A549 (cell line): ENCODE measurements around the gene CHCHD5. TPM values are rescaled to one million over a fixed set of nuclear protein-coding genes. Genes with fewer than 3 reads are reported as not detected.

ENCODE experiments used
- ATAC-seq, 2 experiments: fragments of 200-7000 bp in 1 of 2; fragments of >200 bp in 1 of 2; cut with Nextera tagmentation in 1 of 2; cut with Tn5 transposase in 1 of 2; 3 replicates each; pipeline versions ENCODE4 v1.8.0 to v1.9.1; 2018 to 2020; ENCODE audit warnings: mild to moderate bottlenecking in 1 of 2, moderate library complexity in 1 of 2
- CTCF ChIA-PET: fragments of 300-600 bp; sonication (Branson Sonifier 250); formaldehyde crosslinking; extraction: SDS; loops from one replicate; lab custom pipeline; 2021; ENCODE audit warnings: antibody characterized with exemption, inconsistent platforms; lab: Yijun Ruan, JAX
- POLR2A ChIA-PET: fragments of 350-600 bp; formaldehyde crosslinking; extraction: SDS; loops from one replicate; lab custom pipeline; 2021; ENCODE audit warnings: antibody characterized with exemption, inconsistent platforms; lab: Yijun Ruan, JAX
- DNase-seq, 2 experiments: peaks; one replicate each; pipeline versions ENCODE4 v3.0.0 to v3.0.0-alpha.2; 2011 to 2016; ENCODE audit warnings: low read depth in 1 of 2, low spot score in 1 of 2
- FAIRE-seq: peaks from 2 replicates; lab custom pipeline; 2011; peaks lifted over from hg19 to GRCh38; lab: Jason Lieb, UNC
- H3K27ac ChIP-seq, 2 experiments: fragments of >200 bp; sonication (Bioruptor Twin); formaldehyde crosslinking; 3 replicates each; pipeline ENCODE4 v1.5.1; 2016 to 2017
- H3K4me1 ChIP-seq: fragments of >200 bp; sonication (Bioruptor Twin); formaldehyde crosslinking; 3 replicates; pipeline ENCODE4 v1.6.1; 2016
- H3K4me2 ChIP-seq: fragments of >200 bp; sonication (Bioruptor Twin); formaldehyde crosslinking; 3 replicates; pipeline ENCODE4 v1.6.1; 2016
- H3K4me3 ChIP-seq: fragments of >200 bp; sonication (Bioruptor Twin); formaldehyde crosslinking; 3 replicates; pipeline ENCODE4 v1.5.1; 2016
- H3K9me3 ChIP-seq: fragments of >200 bp; sonication (Bioruptor Twin); formaldehyde crosslinking; 3 replicates; pipeline ENCODE4 v1.6.1; 2016
- CBX2 ChIP-seq: fragments of 200-600 bp; sonication (generic); IDR thresholded peaks from 2 replicates; pipeline ENCODE4 v1.6.1; 2016; ENCODE audit warnings: low read depth, mild to moderate bottlenecking, borderline replicate concordance
- CTCF ChIP-seq: fragments of >200 bp; sonication (Bioruptor Twin); formaldehyde crosslinking; IDR thresholded peaks from 3 replicates; pipeline ENCODE4 v1.5.1; 2016
- EHF ChIP-seq: fragments of 250-450 bp; sonication (Bioruptor Pico); IDR thresholded peaks from 2 replicates; pipeline ENCODE4 v1.5.0; 2020; ENCODE audit warnings: mild to moderate bottlenecking
- ELK1 ChIP-seq: fragments of 150-350 bp; IDR thresholded peaks from 2 replicates; pipeline ENCODE4 v1.6.1; 2014; ENCODE audit warnings: low read depth, mild to moderate bottlenecking, low read length
- ESRRA ChIP-seq: fragments of 150-350 bp; IDR thresholded peaks from 2 replicates; pipeline ENCODE4 v1.6.1; 2014; ENCODE audit warnings: mild to moderate bottlenecking, low read length, borderline replicate concordance
- FOSB ChIP-seq: fragments of 250-450 bp; sonication (Bioruptor Pico); IDR thresholded peaks from 2 replicates; pipeline ENCODE4 v1.5.0; 2020; ENCODE audit warnings: mild to moderate bottlenecking, moderate library complexity
- FOSL2 ChIP-seq, 2 experiments: fragments of 450-650 bp in 1 of 2; fragments of >200 bp in 1 of 2; sonication (Bioruptor Twin) in 1 of 2; formaldehyde crosslinking; IDR thresholded peaks; 2 replicates each; pipeline versions ENCODE4 v1.5.0 to v1.6.1; 2016 to 2020; ENCODE audit warnings: mild to moderate bottlenecking in 1 of 2, moderate library complexity in 1 of 2
- FOXS1 ChIP-seq: fragments of 250-450 bp; sonication (Bioruptor Pico); IDR thresholded peaks from 2 replicates; pipeline ENCODE4 v1.5.0; 2020; ENCODE audit warnings: mild to moderate bottlenecking, moderate library complexity
- HES2 ChIP-seq: fragments of >200 bp; sonication (Bioruptor Twin); formaldehyde crosslinking; IDR thresholded peaks from 2 replicates; pipeline ENCODE4 v1.6.1; 2016
- JUNB ChIP-seq: fragments of >200 bp; sonication (Bioruptor Twin); formaldehyde crosslinking; IDR thresholded peaks from 2 replicates; pipeline ENCODE4 v1.6.1; 2016
- MAX ChIP-seq: IDR thresholded peaks from 2 replicates; pipeline ENCODE4 v1.6.1; 2012
- MAZ ChIP-seq: fragments of 150-350 bp; IDR thresholded peaks from 2 replicates; pipeline ENCODE4 v1.6.1; 2014; ENCODE audit warnings: antibody characterized with exemption, low read depth, low read length, borderline replicate concordance
- MYC ChIP-seq: IDR thresholded peaks from 2 replicates; pipeline ENCODE4 v1.6.1; 2012; ENCODE audit warnings: mild to moderate bottlenecking, inconsistent platforms, low read length, improper control_type of control experiment, borderline replicate concordance
- NFE2L2 ChIP-seq: fragments of 150-350 bp; conservative IDR thresholded peaks from 2 replicates; pipeline ENCODE4 v1.6.1; 2014; ENCODE audit warnings: low read length
- RAD21 ChIP-seq, 2 experiments: fragments of >200 bp in 1 of 2; sonication (Bioruptor Twin) in 1 of 2; formaldehyde crosslinking in 1 of 2; IDR thresholded peaks in 1 of 2; conservative IDR thresholded peaks in 1 of 2; 2 replicates in 1 of 2; 3 replicates in 1 of 2; pipeline ENCODE4 v1.6.1; 2012 to 2018; ENCODE audit warnings: inconsistent platforms in 1 of 2
- RCOR1 ChIP-seq: fragments of 150-350 bp; IDR thresholded peaks from 2 replicates; pipeline ENCODE4 v1.6.1; 2014; ENCODE audit warnings: antibody characterized with exemption, low read length, low read depth
- RNF2 ChIP-seq: fragments of 200-600 bp; sonication (generic); IDR thresholded peaks from 2 replicates; pipeline ENCODE4 v1.6.1; 2016; ENCODE audit warnings: low read depth, mild to moderate bottlenecking, antibody characterized with exemption, moderate library complexity, borderline replicate concordance
- TP53 ChIP-seq: fragments of 250-450 bp; sonication (Bioruptor Pico); IDR thresholded peaks from 2 replicates; pipeline ENCODE4 v1.5.0; 2021; ENCODE audit warnings: mild to moderate bottlenecking, moderate library complexity
- ZFP36 ChIP-seq: fragments of 450-650 bp; IDR thresholded peaks from 2 replicates; pipeline ENCODE4 v1.6.1; 2014; ENCODE audit warnings: borderline replicate concordance; ENCODE audit not compliant: partially characterized antibody
- ZNF302 ChIP-seq: fragments of 250-450 bp; sonication (Bioruptor Pico); IDR thresholded peaks from 2 replicates; pipeline ENCODE4 v1.9.0; 2021; ENCODE audit warnings: inconsistent platforms, mild to moderate bottlenecking, moderate library complexity
- WGBS: methylation state at CpG from one replicate; pipeline ENCODE4 v1.1.6; 2017; ENCODE audit errors: missing lambda C conversion rate; 5-methylcytosine and 5-hydroxymethylcytosine counted together
- polyA plus RNA-seq, 4 experiments: library from polyadenylated mRNA; depleted of rRNA in 3 of 4; stranded (reverse); fragments of >200 nt; fragmentation: RNase III in 1 of 4; extraction: RNeasy Plus Mini Kit Qiagen cat#74134 plus additional on column Dnase treatment in 1 of 4; gene quantifications; 2 replicates in 3 of 4; 3 replicates in 1 of 4; pipeline ENCODE4 v1.2.3, GENCODE V29; 2011 to 2017

Gene CHCHD5
- polyA plus RNA-seq, 2 of the 4 experiments (the other 2 are of a cell fraction): 15.0 to 61.4 TPM

GRCh38 chr2:112583497-112584133, 794 bp upstream of the CHCHD5 start:
- peaks cover 28% of the 10 kb centered on the region for H3K4me1 ChIP-seq
- ATAC-seq: peak; percentile 9 to 44; a peak in 4 of 6 replicates
- peak overlapping the region; percentile 89 for H3K4me2 ChIP-seq
- H3K27ac ChIP-seq: peak overlapping the region; percentile 96 to 97
- ChIA-PET CTCF (interaction anchor here (0.7 to 7.5 kb wide), 12 partner anchors 8 to 696 kb away, joined by 3 to 54 read pairs (median 4); no protein-coding TSS in a partner anchor), POLR2A (interaction anchor here (0.9 to 1.3 kb wide), 3 partner anchors 16 to 103 kb away, joined by 3 to 8 read pairs (median 4); partner anchors contain the start of gene SLC20A1)
- H3K4me3 ChIP-seq: peak overlapping the region; percentile 55
- H3K9me3 ChIP-seq: no peaks in the 10 kb centered on the region
- 24% methylated on average over 19 of the region's 19 CpGs for WGBS
- DNase-seq: peak; percentile 21 to 65
- no peak for FAIRE-seq
- TF ChIP-seq RNF2: no peak
- TF ChIP-seq RAD21 (conservative IDR thresholded peaks at IDR 0.05 in 1 of 2, IDR thresholded peaks at IDR 0.05 in 1 of 2): peak in 1 of 2 experiments; percentile 12; a peak in 1 of 5 replicates

GRCh38 chr2:112584891-112585250, 462 bp downstream of the CHCHD5 start:
- TF ChIP-seq FOSB: no peak
- no peak for TF ChIP-seq ESRRA
- no peak for TF ChIP-seq MAX
- no peak for TF ChIP-seq CTCF
- TF ChIP-seq TP53 (CRISPR knock-in tag): 0 out of 2 replicates have a peak, but pooled peaks have one; percentile 31
- CTCF ChIA-PET: interaction anchor here (0.6 to 7.5 kb wide), 5 partner anchors 14 to 371 kb away, joined by 3 to 54 read pairs (median 3); no protein-coding TSS in a partner anchor
- Histone ChIP-seq H3K4me1 (peaks cover 18% of the 10 kb centered on the region), H3K9me3 (no peaks in the 10 kb centered on the region), H3K4me2 (peak overlapping the region; percentile 89), H3K4me3 (peak overlapping the region; percentile 55), H3K27ac (peak overlapping the region; percentile 96 to 97)
- POLR2A ChIA-PET: interaction anchor here (0.6 to 1.3 kb wide), 5 partner anchors 8 to 140 kb away, joined by 3 to 8 read pairs (median 4); partner anchors contain the start of gene SLC20A1
- ATAC-seq: 0 out of 6 replicates have a peak, but pooled peaks of 1 of the 2 experiments have one; percentile 1
- no peak for FAIRE-seq
- WGBS: 60% methylated on average over 3 of the region's 3 CpGs
- no peak for DNase-seq

GRCh38 chr2:112585400-112585799, 991 bp downstream of the CHCHD5 start:
- 97% methylated on average over 3 of the region's 3 CpGs for WGBS

More at GRCh38 chr2:112585400-112585799, 991 bp downstream of the CHCHD5 start:
- no peak for FAIRE-seq
- ATAC-seq: no peak
- H3K4me3 ChIP-seq: peak overlapping the region; percentile 55
- no peak for DNase-seq
- no peak for TF ChIP-seq CBX2
- TF ChIP-seq MAZ: no peak
- TF ChIP-seq ELK1: no peak
- no peak for TF ChIP-seq FOXS1 (CRISPR knock-in tag)
- no peak for TF ChIP-seq HES2
- TF ChIP-seq JUNB: no peak
- TF ChIP-seq ZFP36: no peak
- TF ChIP-seq NFE2L2: no peak
- TF ChIP-seq FOSL2 (IDR thresholded peaks at IDR 0.05): no peak
- no peak for TF ChIP-seq FOSL2 (CRISPR knock-in tag; IDR thresholded peaks at IDR 0.05)
- TF ChIP-seq RCOR1: no peak
- no peak for TF ChIP-seq ZNF302 (CRISPR knock-in tag)
- TF ChIP-seq EHF (CRISPR knock-in tag): no peak
- TF ChIP-seq MYC: no peak
- TF ChIP-seq RNF2: no peak
- ChIA-PET CTCF (interaction anchor here (1.0 to 7.5 kb wide), 4 partner anchors 14 to 140 kb away, joined by 3 to 54 read pairs (median 17); no protein-coding TSS in a partner anchor), POLR2A (no interaction called here)
- H3K27ac ChIP-seq: peak overlapping the region; percentile 96 to 97
- no peaks in the 10 kb centered on the region for H3K9me3 ChIP-seq
- H3K4me1 ChIP-seq: peaks cover 18% of the 10 kb centered on the region
- H3K4me2 ChIP-seq: peak overlapping the region; percentile 89
